BLaER1 (cell line): ENCODE data around the gene SCN1A.
A peak's percentile ranks its signal among the peaks of the same experiment; 100 is the strongest.

Experiments
- H3K27ac ChIP-seq: shearing (Covaris generic); formaldehyde crosslinking; 2 replicates; pipeline ENCODE4 v1.8.1; 2022
- H3K27me3 ChIP-seq: shearing (Covaris generic); formaldehyde crosslinking; 2 replicates; pipeline ENCODE4 v1.8.1; 2022
- H3K36me3 ChIP-seq: shearing (Covaris generic); formaldehyde crosslinking; 2 replicates; pipeline ENCODE4 v1.8.1; 2022
- H3K4me1 ChIP-seq: shearing (Covaris generic); formaldehyde crosslinking; 2 replicates; pipeline ENCODE4 v1.8.1; 2022
- H3K4me2 ChIP-seq: shearing (Covaris generic); formaldehyde crosslinking; 2 replicates; pipeline ENCODE4 v1.8.1; 2022
- H3K4me3 ChIP-seq: shearing (Covaris generic); formaldehyde crosslinking; 2 replicates; pipeline ENCODE4 v1.8.1; 2022
- H3K9ac ChIP-seq: shearing (Covaris generic); formaldehyde crosslinking; 2 replicates; pipeline ENCODE4 v1.8.1; 2022
- H3K9me3 ChIP-seq: shearing (Covaris generic); formaldehyde crosslinking; 2 replicates; pipeline ENCODE4 v1.8.1; 2022
- H4K20me1 ChIP-seq: shearing (Covaris generic); formaldehyde crosslinking; 2 replicates; pipeline ENCODE4 v1.8.1; 2022
- Cebpa-rat ChIP-seq: shearing (Covaris generic); IDR thresholded peaks from 2 replicates; pipeline ENCODE4 v1.8.1; 2022

The SCN1A gene

DNA sequence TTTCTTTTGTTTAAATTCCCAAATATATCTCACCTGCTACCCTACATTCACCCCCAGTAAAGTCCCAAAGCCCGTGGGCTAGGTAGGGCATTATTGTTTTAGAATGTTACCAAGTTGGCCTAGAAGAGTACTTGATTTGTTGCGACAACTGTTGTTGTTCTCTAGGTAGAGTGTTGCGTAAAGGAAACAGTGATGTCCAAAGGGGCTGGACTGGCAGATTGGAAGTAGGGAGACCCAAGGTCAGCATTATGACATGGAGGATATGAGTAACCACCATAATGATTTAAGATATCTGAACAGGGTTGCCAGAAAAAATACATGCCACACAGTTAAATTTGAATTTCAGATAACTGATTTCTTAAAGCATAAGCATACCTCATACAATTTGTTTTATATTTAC lies 39.2 kb downstream of the SCN1A start:
- Histone ChIP-seq H3K27me3 (no peaks in the 10 kb centered on the region), H3K36me3 (no peaks in the 10 kb centered on the region), H3K9ac (no peak overlapping the region), H3K4me3 (no peak overlapping the region), H4K20me1 (no peaks in the 10 kb centered on the region), H3K4me1 (peaks cover 18% of the 10 kb centered on the region), H3K27ac (no peak overlapping the region), H3K4me2 (no peak overlapping the region), H3K9me3 (no peaks in the 10 kb centered on the region)
- TF ChIP-seq Cebpa-rat, result no peak

GRCh38 chr2:166084301-166084700 lies 43.5 kb downstream of the SCN1A start:
- Histone ChIP-seq H3K4me2 (no peak overlapping the region), H4K20me1 (no peaks in the 10 kb centered on the region)
- no peak for TF ChIP-seq Cebpa-rat

GRCh38 chr2:166082736-166083135 lies 45.1 kb downstream of the SCN1A start:
- no peak overlapping the region; the same call in 1 of the 2 replicates for H3K27ac ChIP-seq
- no peak overlapping the region for H3K9ac ChIP-seq
- H3K36me3 ChIP-seq, result no peaks in the 10 kb centered on the region
- H3K4me3 ChIP-seq, result no peak overlapping the region
- H4K20me1 ChIP-seq, result no peaks in the 10 kb centered on the region
- H3K4me1 ChIP-seq, result peaks cover 48% of the 10 kb centered on the region
- no peaks in the 10 kb centered on the region for H3K27me3 ChIP-seq
- H3K9me3 ChIP-seq, result 0 out of 2 replicates have a peak, but pooled peaks cover under 1% of the 10 kb centered on the region
- H3K4me2 ChIP-seq, result peak overlapping the region; percentile 75; the same call in 1 of the 2 replicates
- no peak for TF ChIP-seq Cebpa-rat

More at GRCh38 chr2:166084301-166084700, 43.5 kb downstream of the SCN1A start:
- no peak overlapping the region for H3K27ac ChIP-seq
- H3K4me3 ChIP-seq, result no peak overlapping the region
- H3K27me3 ChIP-seq, result no peaks in the 10 kb centered on the region
- no peaks in the 10 kb centered on the region for H3K36me3 ChIP-seq
- peaks cover 48% of the 10 kb centered on the region for H3K4me1 ChIP-seq
- H3K9ac ChIP-seq, result no peak overlapping the region
- H3K9me3 ChIP-seq, result no peaks in the 10 kb centered on the region

DNA sequence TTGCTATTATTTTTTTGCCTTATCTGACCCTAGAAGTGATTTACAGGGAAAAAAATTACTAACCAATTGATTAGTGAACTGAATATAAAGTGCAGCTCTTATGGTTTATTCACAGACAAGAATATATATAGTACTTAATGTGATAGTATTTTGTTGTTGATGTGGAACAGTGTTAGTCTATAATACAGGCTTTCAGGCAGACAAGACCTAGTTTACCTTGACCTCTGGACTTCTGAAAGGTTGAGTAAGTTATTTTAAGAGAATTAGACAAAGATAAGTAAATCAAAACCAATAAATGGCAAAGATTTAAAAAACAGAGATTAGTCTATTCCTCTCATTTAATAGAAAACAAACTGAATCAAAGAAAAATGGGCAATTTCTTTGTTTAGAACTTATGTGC lies 46.0 kb downstream of the SCN1A start:
- no peak for TF ChIP-seq Cebpa-rat
- Histone ChIP-seq H3K27me3 (no peaks in the 10 kb centered on the region), H3K36me3 (no peaks in the 10 kb centered on the region), H3K27ac (peak overlapping the region; percentile 87), H3K4me1 (peaks cover 45% of the 10 kb centered on the region), H3K9ac (peak overlapping the region; percentile 72; the same call in 1 of the 2 replicates), H3K4me3 (0 out of 2 replicates have a peak overlapping the region, but pooled peaks have one; percentile 22), H3K9me3 (peaks cover 6% of the 10 kb centered on the region), H3K4me2 (peak overlapping the region; percentile 75), H4K20me1 (no peaks in the 10 kb centered on the region)

DNA sequence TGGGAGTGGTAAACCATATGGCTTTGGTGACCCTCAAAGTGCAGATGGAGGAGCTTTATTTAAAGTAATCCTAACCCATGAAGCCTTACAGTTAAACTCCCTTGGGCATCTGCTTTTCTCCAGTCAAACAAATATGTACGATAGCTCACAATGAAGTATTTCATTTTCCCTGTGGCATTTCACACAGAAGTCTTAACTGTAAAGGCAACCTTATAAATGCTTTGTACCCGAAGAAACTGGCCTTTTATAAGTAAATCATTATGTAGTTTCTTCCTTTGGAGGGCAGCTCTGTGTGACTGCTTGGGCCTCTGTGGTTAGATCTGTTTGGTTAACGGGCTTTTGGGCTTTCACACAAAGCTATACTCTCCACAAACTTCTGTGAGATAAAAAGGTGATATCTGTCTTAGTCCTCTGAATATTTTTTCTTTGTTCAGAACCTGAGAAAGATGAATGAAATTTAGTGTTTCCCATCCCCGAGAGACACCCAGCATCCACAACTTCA lies 46.6 kb downstream of the SCN1A start:
- H3K9ac ChIP-seq, result peak overlapping the region; percentile 72
- H3K27me3 ChIP-seq, result no peaks in the 10 kb centered on the region

GRCh38 chr2:166074430-166074829 lies 53.4 kb downstream of the SCN1A start:
- H4K20me1 ChIP-seq, result no peaks in the 10 kb centered on the region
- H3K4me3 ChIP-seq, result no peak overlapping the region
- H3K36me3 ChIP-seq, result no peaks in the 10 kb centered on the region
- H3K4me1 ChIP-seq, result peaks cover 14% of the 10 kb centered on the region
- no peak overlapping the region for H3K27ac ChIP-seq
- H3K9ac ChIP-seq, result no peak overlapping the region
- no peak for TF ChIP-seq Cebpa-rat
- H3K9me3 ChIP-seq, result peaks cover 6% of the 10 kb centered on the region
- no peaks in the 10 kb centered on the region for H3K27me3 ChIP-seq
- H3K4me2 ChIP-seq, result peak overlapping the region; percentile 6

More for the DNA sequence above, 46.6 kb downstream of the SCN1A start:
- Histone ChIP-seq H3K36me3 (no peaks in the 10 kb centered on the region), H3K9me3 (peaks cover 6% of the 10 kb centered on the region), H3K27ac (peak overlapping the region; percentile 87), H4K20me1 (no peaks in the 10 kb centered on the region), H3K4me1 (peaks cover 39% of the 10 kb centered on the region), H3K4me3 (peak overlapping the region; percentile 22; the same call in 1 of the 2 replicates), H3K4me2 (peak overlapping the region; percentile 75)
- TF ChIP-seq Cebpa-rat, result no peak

DNA sequence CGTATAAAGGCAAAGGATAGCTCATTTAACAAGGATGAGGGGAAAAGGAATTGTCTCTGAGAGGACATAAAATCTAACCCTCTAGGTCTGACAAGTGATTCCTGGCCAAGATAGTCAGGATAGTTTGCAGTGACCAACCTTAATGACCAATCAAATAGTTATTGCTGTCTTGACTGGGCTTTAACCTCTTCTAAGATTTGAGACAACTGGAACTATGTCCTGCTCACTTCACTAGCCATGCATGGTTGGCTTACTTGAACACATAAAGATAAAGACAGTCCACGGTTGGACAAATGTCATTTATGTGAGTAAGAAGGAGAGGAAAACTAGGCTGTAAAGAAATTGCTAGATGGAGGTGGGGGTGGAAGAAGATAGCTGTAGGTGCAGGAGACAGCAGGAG lies 53.8 kb downstream of the SCN1A start:
- Histone ChIP-seq H3K9ac (no peak overlapping the region), H3K4me2 (peak overlapping the region; percentile 6), H3K9me3 (peaks cover 6% of the 10 kb centered on the region), H3K4me1 (peaks cover 14% of the 10 kb centered on the region), H3K36me3 (no peaks in the 10 kb centered on the region), H3K27ac (no peak overlapping the region), H4K20me1 (no peaks in the 10 kb centered on the region), H3K27me3 (no peaks in the 10 kb centered on the region), H3K4me3 (no peak overlapping the region)
- no peak for TF ChIP-seq Cebpa-rat

- Histone ChIP-seq H3K4me2 (no peak overlapping the region), H4K20me1 (no peaks in the 10 kb centered on the region), H3K4me1 (peaks cover 14% of the 10 kb centered on the region), H3K36me3 (no peaks in the 10 kb centered on the region), H3K27me3 (no peaks in the 10 kb centered on the region), H3K27ac (no peak overlapping the region), H3K4me3 (no peak overlapping the region), H3K9me3 (no peaks in the 10 kb centered on the region), H3K9ac (no peak overlapping the region)
- TF ChIP-seq Cebpa-rat, result no peak
Measured at GRCh38 chr2:166070231-166070630, 57.6 kb downstream of the SCN1A start.

DNA sequence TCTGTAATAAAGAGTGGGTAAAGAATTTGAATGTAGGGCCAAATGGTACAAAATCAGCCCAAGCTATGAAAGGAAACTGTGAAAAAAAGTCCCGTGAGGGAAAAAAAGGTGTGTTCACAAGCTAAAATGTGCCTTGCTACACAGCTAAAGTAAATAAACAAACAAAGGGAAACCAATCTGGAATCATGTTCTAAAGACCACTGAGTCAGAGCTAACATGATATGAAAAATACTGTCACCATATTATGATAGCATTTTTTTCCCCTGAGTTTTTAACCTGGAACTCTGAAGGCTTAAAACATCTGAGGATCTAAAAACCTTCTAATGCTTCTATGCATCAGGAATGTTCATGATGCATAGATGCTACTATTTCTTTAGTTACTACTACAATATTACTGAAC lies 58.8 kb downstream of the SCN1A start:
- Histone ChIP-seq H3K27me3 (no peaks in the 10 kb centered on the region), H3K36me3 (no peaks in the 10 kb centered on the region), H3K9me3 (no peaks in the 10 kb centered on the region), H3K4me2 (no peak overlapping the region), H3K9ac (no peak overlapping the region), H3K4me1 (peaks cover 7% of the 10 kb centered on the region), H4K20me1 (no peaks in the 10 kb centered on the region), H3K27ac (no peak overlapping the region), H3K4me3 (no peak overlapping the region)
- TF ChIP-seq Cebpa-rat, result no peak

DNA sequence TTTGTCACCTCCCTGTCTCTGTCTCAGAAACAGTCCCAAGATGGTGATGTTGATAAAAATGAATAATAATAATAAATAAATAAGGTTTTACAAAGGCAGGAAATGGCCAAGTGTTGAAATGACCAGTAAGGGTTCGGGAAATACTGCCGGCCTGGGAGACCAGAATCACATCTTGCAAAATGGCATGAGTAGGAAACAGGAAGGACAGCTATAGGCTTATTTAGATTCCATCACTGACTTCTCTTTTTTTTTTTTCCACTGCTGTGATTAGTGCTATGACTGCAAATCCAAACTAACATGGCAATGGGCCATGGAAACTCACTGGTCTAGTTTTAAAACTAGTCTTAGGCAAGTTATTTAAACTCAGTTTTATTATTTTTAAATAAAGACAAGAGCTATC lies 60.6 kb downstream of the SCN1A start:
- no peaks in the 10 kb centered on the region for H4K20me1 ChIP-seq
- H3K27me3 ChIP-seq, result no peaks in the 10 kb centered on the region
- no peaks in the 10 kb centered on the region for H3K4me1 ChIP-seq
- H3K4me3 ChIP-seq, result no peak overlapping the region
- no peaks in the 10 kb centered on the region for H3K9me3 ChIP-seq
- no peak overlapping the region for H3K27ac ChIP-seq
- no peak for TF ChIP-seq Cebpa-rat
- no peaks in the 10 kb centered on the region for H3K36me3 ChIP-seq
- H3K9ac ChIP-seq, result no peak overlapping the region
- H3K4me2 ChIP-seq, result no peak overlapping the region

DNA sequence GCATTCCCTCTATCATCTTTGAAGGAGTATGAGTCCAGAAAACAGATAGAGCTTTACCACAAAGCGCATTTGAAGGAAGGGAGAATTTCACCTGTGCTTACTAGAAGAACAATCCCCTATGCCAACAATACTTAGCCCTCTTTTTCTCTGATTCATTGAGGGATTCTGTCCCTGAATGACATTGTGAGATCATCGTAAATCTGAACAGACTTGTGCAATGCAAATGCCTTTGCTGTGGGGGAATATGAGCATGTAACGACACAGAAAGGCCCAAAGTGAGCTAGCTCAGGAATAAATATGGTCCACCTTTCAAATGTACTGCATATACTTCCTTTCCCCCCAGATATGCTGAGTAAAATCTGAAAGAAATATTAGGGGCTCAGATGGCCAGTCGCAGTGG lies 67.6 kb downstream of the SCN1A start:
- Histone ChIP-seq H3K9ac (no peak overlapping the region), H3K27ac (no peak overlapping the region), H3K4me3 (no peak overlapping the region), H4K20me1 (no peaks in the 10 kb centered on the region), H3K27me3 (no peaks in the 10 kb centered on the region), H3K36me3 (no peaks in the 10 kb centered on the region), H3K4me2 (no peak overlapping the region), H3K9me3 (no peaks in the 10 kb centered on the region), H3K4me1 (no peaks in the 10 kb centered on the region)
- TF ChIP-seq Cebpa-rat, result no peak
